Tibial artery (tissue), 4 donors: ENCODE results near the gene STARD10.

ENCODE experiments used
- DNase-seq, 2 donors: peaks; one replicate each; pipeline ENCODE4 v3.0.0-alpha.2; 2019
- H3K27ac ChIP-seq, 2 donors: fragments of 200-600 bp; sonication (generic) in 1 of 2; 1 replicate in 1 of 2; 2 replicates in 1 of 2; pipeline ENCODE4 v1.5.1; 2018 to 2019; ENCODE audit warnings: mild to moderate bottlenecking in 1 of 2
- H3K27me3 ChIP-seq, 2 donors: fragments of 200-600 bp; sonication (generic) in 1 of 2; one replicate each; pipeline versions ENCODE4 v1.5.1 to v1.6.0; 2016 to 2019
- H3K36me3 ChIP-seq, 3 donors: fragments of 200-600 bp; sonication (generic) in 2 of 3; one replicate each; pipeline ENCODE4 v1.5.1; 2016 to 2019; ENCODE audit warnings: mild to moderate bottlenecking in 2 of 3
- H3K4me1 ChIP-seq, 4 donors: fragments of 200-600 bp; sonication (generic) in 2 of 4; 1 replicate in 3 of 4; 2 replicates in 1 of 4; pipeline ENCODE4 v1.5.1; 2016 to 2019
- H3K4me3 ChIP-seq, 2 donors: fragments of 200-600 bp; sonication (generic) in 1 of 2; 1 replicate in 1 of 2; 2 replicates in 1 of 2; pipeline ENCODE4 v1.5.1; 2018 to 2019; ENCODE audit warnings: mild to moderate bottlenecking in 2 of 2
- H3K9me3 ChIP-seq, 3 donors: fragments of 200-600 bp; sonication (generic) in 1 of 3; one replicate each; pipeline ENCODE4 v1.5.1; 2016 to 2019
- intact Hi-C: fragments of 100-400 bp; cut with DNase I; formaldehyde crosslinking; loops from one replicate; pipeline ENCODE4 v1.15.0; 2023; ENCODE audit warnings: low total_unique reads
- TF ChIP-seq, protein P1 (sequence below), 2 experiments: fragments of 200-600 bp in 1 of 2; fragments of 450-650 bp in 1 of 2; IDR thresholded peaks; one replicate each; pipeline ENCODE4 v1.5.1; 2017 to 2019; ENCODE audit warnings: antibody characterized with exemption in 2 of 2, mild to moderate bottlenecking in 1 of 2, moderate library complexity in 1 of 2

Gene STARD10

DNA sequence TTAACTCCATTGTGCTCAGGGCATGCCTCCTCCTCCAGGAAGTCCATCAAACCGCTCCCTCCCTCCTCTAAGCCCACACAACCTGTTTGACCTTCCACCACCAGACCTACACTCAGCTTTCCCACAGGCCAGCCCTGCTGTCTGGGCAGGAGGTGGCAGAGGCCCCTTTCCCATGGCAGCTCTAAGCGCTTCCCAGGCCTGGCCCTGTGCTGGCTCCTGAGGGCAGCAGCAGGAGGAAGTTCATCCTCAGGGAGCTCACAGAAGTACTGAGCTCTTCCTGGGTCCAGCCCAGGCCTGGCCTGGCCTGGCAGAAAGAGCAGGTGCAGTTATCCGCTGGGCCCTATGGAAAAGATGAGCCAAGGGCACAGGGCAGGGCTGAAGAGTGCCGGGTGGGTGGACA, 73.1 kb downstream of the STARD10 start:
- intact Hi-C loops: loop anchor here (5.0 kb wide), 2 partner anchors 72 to 92 kb away; partner anchors contain the start of genes ATG16L2 and STARD10
- Histone ChIP-seq H3K36me3 (peaks cover 0 to 16% (median 0%) of the 10 kb centered on the region in 3 donors), H3K9me3 (no peaks in the 10 kb centered on the region), H3K4me1 (peaks cover 0 to 52% (median 39%) of the 10 kb centered on the region in 4 donors), H3K27me3 (no peaks in the 10 kb centered on the region), H3K4me3 (peak overlapping the region; percentile 60 to 72), H3K27ac (peak overlapping the region; percentile 72 to 73)
- TF ChIP-seq, protein P1, sequence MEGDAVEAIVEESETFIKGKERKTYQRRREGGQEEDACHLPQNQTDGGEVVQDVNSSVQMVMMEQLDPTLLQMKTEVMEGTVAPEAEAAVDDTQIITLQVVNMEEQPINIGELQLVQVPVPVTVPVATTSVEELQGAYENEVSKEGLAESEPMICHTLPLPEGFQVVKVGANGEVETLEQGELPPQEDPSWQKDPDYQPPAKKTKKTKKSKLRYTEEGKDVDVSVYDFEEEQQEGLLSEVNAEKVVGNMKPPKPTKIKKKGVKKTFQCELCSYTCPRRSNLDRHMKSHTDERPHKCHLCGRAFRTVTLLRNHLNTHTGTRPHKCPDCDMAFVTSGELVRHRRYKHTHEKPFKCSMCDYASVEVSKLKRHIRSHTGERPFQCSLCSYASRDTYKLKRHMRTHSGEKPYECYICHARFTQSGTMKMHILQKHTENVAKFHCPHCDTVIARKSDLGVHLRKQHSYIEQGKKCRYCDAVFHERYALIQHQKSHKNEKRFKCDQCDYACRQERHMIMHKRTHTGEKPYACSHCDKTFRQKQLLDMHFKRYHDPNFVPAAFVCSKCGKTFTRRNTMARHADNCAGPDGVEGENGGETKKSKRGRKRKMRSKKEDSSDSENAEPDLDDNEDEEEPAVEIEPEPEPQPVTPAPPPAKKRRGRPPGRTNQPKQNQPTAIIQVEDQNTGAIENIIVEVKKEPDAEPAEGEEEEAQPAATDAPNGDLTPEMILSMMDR (IDR thresholded peaks at IDR 0.05): no peak
- no peak for DNase-seq

DNA sequence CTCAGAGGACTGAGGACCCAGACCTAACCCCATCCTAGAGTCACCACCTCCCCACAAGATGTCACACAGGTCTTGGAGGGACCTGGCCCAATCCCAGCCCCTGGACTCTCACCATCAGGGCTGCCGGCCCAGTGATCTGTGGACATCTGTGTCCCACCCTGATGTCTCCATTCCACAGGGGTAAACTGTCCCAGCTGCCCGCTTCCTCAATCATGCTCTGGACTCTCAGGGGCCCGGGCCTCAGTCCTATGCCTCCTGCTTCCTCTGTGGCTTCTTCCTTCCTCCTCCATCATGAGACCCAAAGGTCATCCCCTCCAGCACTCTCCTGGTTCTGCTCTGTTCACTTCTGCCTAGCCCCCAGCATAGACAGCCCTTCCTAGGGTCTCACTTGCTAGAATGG, 73.8 kb downstream of the STARD10 start:
- Histone ChIP-seq H3K4me3 (peak overlapping the region; percentile 60 to 72), H3K9me3 (no peaks in the 10 kb centered on the region), H3K27ac (peak overlapping the region; percentile 2 to 73), H3K36me3 (peaks cover 0 to 16% (median 0%) of the 10 kb centered on the region in 3 donors), H3K4me1 (peaks cover 0 to 49% (median 38%) of the 10 kb centered on the region in 4 donors), H3K27me3 (no peaks in the 10 kb centered on the region)
- TF ChIP-seq, protein P1 (IDR thresholded peaks at IDR 0.05): no peak
- DNase-seq: peak in 1 of 2 donors; percentile 68
- intact Hi-C loops: loop anchor here (5.0 kb wide), 2 partner anchors 72 to 92 kb away; partner anchors contain the start of genes ATG16L2 and STARD10

DNA sequence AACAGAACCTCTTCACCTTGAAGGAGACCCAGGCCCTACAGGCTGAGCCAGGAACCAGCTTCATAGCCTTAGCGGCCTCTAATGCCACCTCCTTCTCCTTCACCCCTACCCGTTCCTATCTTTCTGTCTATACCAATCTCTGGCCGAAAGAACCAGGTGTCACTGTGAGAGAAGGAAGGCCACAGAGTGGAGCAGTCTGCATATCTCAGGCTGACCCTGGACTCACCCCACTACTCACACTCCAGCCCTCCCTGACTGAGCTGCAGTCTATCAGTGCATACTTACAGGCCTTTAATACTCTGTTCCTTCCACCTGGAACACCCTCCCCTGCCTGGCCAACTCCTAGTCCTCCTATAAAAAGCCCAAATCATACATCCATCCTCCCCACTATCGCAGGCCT, 74.3 kb downstream of the STARD10 start:
- Histone ChIP-seq H3K9me3 (no peaks in the 10 kb centered on the region), H3K27ac (peak overlapping the region; percentile 2 to 73), H3K27me3 (no peaks in the 10 kb centered on the region), H3K4me1 (peaks cover 0 to 49% (median 37%) of the 10 kb centered on the region in 4 donors), H3K4me3 (peak overlapping the region in 1 of 2 donors; percentile 72), H3K36me3 (peaks cover 0 to 16% (median 0%) of the 10 kb centered on the region in 3 donors)
- intact Hi-C loops: no loop called here
- DNase-seq: no peak
- TF ChIP-seq, protein P1 (IDR thresholded peaks at IDR 0.05): no peak

DNA sequence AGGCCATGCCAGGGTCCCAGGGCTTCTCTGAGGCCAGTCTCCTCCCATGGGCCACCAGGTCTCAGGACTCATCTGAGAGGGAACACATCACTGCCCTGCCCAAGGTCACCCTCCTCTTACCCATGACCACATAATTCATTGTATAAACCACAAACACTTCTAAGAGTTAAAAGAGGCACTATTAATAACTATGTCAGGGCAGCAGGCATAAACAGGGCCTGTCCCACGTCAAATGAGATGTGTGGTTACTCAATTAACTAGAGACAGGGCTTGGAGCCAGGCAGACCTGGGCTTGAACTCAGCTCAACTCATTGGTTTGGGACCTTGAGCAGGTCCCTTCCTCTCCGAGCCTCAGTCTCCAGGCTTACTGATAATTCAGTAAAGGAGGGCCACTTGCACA, 74.7 kb downstream of the STARD10 start:
- no peak for DNase-seq
- Histone ChIP-seq H3K4me1 (peaks cover 0 to 49% (median 37%) of the 10 kb centered on the region in 4 donors), H3K27ac (peak overlapping the region in 1 of 2 donors; percentile 73), H3K4me3 (no peak overlapping the region), H3K9me3 (no peaks in the 10 kb centered on the region), H3K27me3 (no peaks in the 10 kb centered on the region), H3K36me3 (peaks cover 0 to 18% (median 0%) of the 10 kb centered on the region in 3 donors)
- intact Hi-C loops: no loop called here
- TF ChIP-seq, protein P1 (IDR thresholded peaks at IDR 0.05): no peak

DNA sequence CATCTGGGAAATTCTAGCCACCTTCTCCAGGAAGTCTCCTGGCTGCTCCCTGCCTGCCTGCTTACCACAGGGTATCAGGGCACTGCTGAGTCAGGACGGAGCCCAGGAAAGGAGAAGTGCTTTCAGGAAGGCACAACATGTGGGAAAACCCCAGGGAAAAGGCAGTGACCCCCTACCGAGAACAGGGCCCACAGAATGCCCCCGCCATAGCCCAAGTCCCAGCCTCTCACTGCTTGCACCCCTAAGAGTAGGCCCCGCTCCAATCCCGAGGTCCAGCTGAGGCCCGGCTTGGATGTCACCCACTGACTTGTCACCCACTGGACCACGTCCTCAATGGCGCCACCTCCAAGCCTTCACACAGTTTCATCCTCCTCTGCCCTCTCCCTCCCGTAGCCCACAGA, 75.7 kb downstream of the STARD10 start:
- H3K4me1 ChIP-seq: peaks cover 0 to 46% (median 36%) of the 10 kb centered on the region in 4 donors
- DNase-seq: no peak
- intact Hi-C loops: no loop called here

More for the DNA sequence above, 75.7 kb downstream of the STARD10 start:
- Histone ChIP-seq H3K27me3 (no peaks in the 10 kb centered on the region), H3K4me3 (no peak overlapping the region), H3K36me3 (peaks cover 0 to 26% (median 0%) of the 10 kb centered on the region in 3 donors), H3K9me3 (no peaks in the 10 kb centered on the region), H3K27ac (no peak overlapping the region)
- TF ChIP-seq, protein P1 (IDR thresholded peaks at IDR 0.05): no peak
